Activated CD8-positive, alpha-beta memory T cell treated with anti-CD3 and anti-CD28 coated beads for 36 hours (primary cell): Measurements from ENCODE around the gene HTRA1. TPM values are rescaled to one million over a fixed set of nuclear protein-coding genes. Genes with fewer than 3 reads are reported as not detected.

Experiments
- CTCF ChIA-PET: fragments of 350-600 bp; sonication (Branson Sonifier 250); formaldehyde crosslinking; loops from one replicate; lab custom pipeline; 2021; ENCODE audit warnings: antibody characterized with exemption; lab: Charles Lee
- POLR2A ChIA-PET: fragments of 350-600 bp; sonication (Branson Sonifier 250); formaldehyde crosslinking; loops from one replicate; lab custom pipeline; 2021; ENCODE audit warnings: antibody characterized with exemption; lab: Charles Lee
- total RNA-seq, 2 experiments: library from RNA; stranded (reverse); gene quantifications; one replicate each; pipeline ENCODE4 v1.2.3, GENCODE V29; 2021

The HTRA1 gene
- total RNA-seq, 2 experiments from 2014 or later = not detected

GRCh38 chr10:122560279-122560804, 99.0 kb downstream of the HTRA1 start, which contains the start of gene DMBT1:
Gene DMBT1 (plus strand): TSS chr10:122560754. CDS start chr10:122560771, 17 bp downstream.
- ChIA-PET CTCF (no interaction called here), POLR2A (no interaction called here)

- CTCF ChIA-PET = no interaction called here
- POLR2A ChIA-PET = no interaction called here
Observed at GRCh38 chr10:122561212-122561611, 99.9 kb downstream of the HTRA1 start.

GRCh38 chr10:122561792-122562191, 100.4 kb downstream of the HTRA1 start:
- ChIA-PET POLR2A (no interaction called here), CTCF (no interaction called here)

Other genes with a start within 250 kb of the HTRA1 start
- gene BTBD16, start 190.3 kb upstream of the HTRA1 start, total RNA-seq = not detected
- 10 to 100 TPM; 16.5 to 16.7 TPM for gene PLEKHA1, start 86.8 kb upstream of the HTRA1 start, total RNA-seq
- gene ARMS2, start 6.9 kb upstream of the HTRA1 start, total RNA-seq = not detected
- not detected for gene DMBT1, start 99.2 kb downstream of the HTRA1 start, total RNA-seq
- not detected for gene C10orf120, start 238.3 kb downstream of the HTRA1 start, total RNA-seq